ENCODE results near the gene UNC45A.

DNA sequence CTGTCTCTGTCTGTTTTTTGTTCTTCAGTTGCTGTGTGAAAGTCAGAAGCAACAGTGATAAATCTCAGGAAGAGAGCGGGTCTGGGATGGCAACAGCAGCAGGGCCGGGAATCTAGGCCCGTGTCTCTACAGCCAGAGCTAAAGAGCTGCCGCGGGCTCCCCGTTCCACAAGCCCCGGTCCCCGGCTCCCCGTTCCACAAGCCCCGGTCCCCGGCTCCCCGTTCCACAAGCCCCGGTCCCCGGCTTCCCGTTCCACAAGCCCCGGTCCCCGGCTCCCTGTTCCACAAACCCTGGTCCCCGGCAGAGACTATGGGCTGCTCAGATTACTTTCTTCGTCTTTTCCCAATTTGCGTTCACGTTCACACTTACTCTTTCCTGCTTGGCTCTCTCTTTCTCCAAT is 39.1 kb downstream of the UNC45A start:
- TF ChIP-seq EZH2 (IDR thresholded peaks at IDR 0.05; ENCODE audit: insufficient read depth, poor library complexity, severe bottlenecking), result no peak
- no peak for TF ChIP-seq EZH2phosphoT487 (IDR thresholded peaks at IDR 0.05; ENCODE audit: insufficient read depth, low read depth)
